ENCODE data around the gene BCOR. TPM values are rescaled to one million over a fixed set of nuclear protein-coding genes. Genes with fewer than 3 reads are reported as not detected.

BCOR gene
- total RNA-seq, 1 donor from 2014 or later, result 33.2 TPM

- H3K4me3 Mint-ChIP-seq, result no peak overlapping the region
- DNase-seq (ENCODE audit: low read depth, low spot score), result no peak
- H3K9me3 Mint-ChIP-seq, result no peaks in the 10 kb centered on the region
- peaks cover 4% of the 10 kb centered on the region for H3K27me3 Mint-ChIP-seq (ENCODE audit: low read depth)
- TF ChIP-seq CTCF (conservative IDR thresholded peaks at IDR 0.05), result no peak
- peaks cover 32% of the 10 kb centered on the region for H3K4me1 Mint-ChIP-seq
- H3K36me3 Mint-ChIP-seq (ENCODE audit: low read depth), result peaks cover 2% of the 10 kb centered on the region
- no peak overlapping the region for H3K27ac Mint-ChIP-seq (ENCODE audit: unreplicated experiment)
These were observed 15.2 kb upstream of the BCOR start for GRCh38 chrX:40112996-40113395.

- H3K27me3 Mint-ChIP-seq (ENCODE audit: low read depth), result peaks cover 11% of the 10 kb centered on the region
- peaks cover 2% of the 10 kb centered on the region for H3K36me3 Mint-ChIP-seq (ENCODE audit: low read depth)
- H3K4me1 Mint-ChIP-seq, result peaks cover 29% of the 10 kb centered on the region
- DNase-seq (ENCODE audit: low read depth, low spot score), result no peak
- no peak overlapping the region for H3K27ac Mint-ChIP-seq (ENCODE audit: unreplicated experiment)
- peak overlapping the region; percentile 82 for H3K4me3 Mint-ChIP-seq
- TF ChIP-seq CTCF (conservative IDR thresholded peaks at IDR 0.05), result no peak
- no peaks in the 10 kb centered on the region for H3K9me3 Mint-ChIP-seq
These were observed 14.1 kb upstream of the BCOR start for GRCh38 chrX:40111868-40112267.

GRCh38 chrX:40109288-40110008 is 11.7 kb upstream of the BCOR start:
- H3K27ac Mint-ChIP-seq (ENCODE audit: unreplicated experiment), result no peak overlapping the region
- H3K4me1 Mint-ChIP-seq, result peaks cover 31% of the 10 kb centered on the region
- H3K27me3 Mint-ChIP-seq (ENCODE audit: low read depth), result peaks cover 14% of the 10 kb centered on the region
- H3K9me3 Mint-ChIP-seq, result no peaks in the 10 kb centered on the region
- peaks cover 2% of the 10 kb centered on the region for H3K36me3 Mint-ChIP-seq (ENCODE audit: low read depth)
- H3K4me3 Mint-ChIP-seq, result peak overlapping the region; percentile 82
- TF ChIP-seq CTCF (conservative IDR thresholded peaks at IDR 0.05), result no peak
- DNase-seq (ENCODE audit: low read depth, low spot score), result no peak

GRCh38 chrX:40108959-40109287 is 11.2 kb upstream of the BCOR start:
- H3K27ac Mint-ChIP-seq (ENCODE audit: unreplicated experiment), result no peak overlapping the region
- no peak for TF ChIP-seq CTCF (conservative IDR thresholded peaks at IDR 0.05)

GRCh38 chrX:40108162-40108958 is 10.6 kb upstream of the BCOR start:
- no peak for DNase-seq (ENCODE audit: low read depth, low spot score)
- Mint-ChIP-seq H3K27me3 (ENCODE audit: low read depth) (peaks cover 22% of the 10 kb centered on the region), H3K36me3 (ENCODE audit: low read depth) (peaks cover 1% of the 10 kb centered on the region), H3K4me1 (peaks cover 39% of the 10 kb centered on the region), H3K27ac (ENCODE audit: unreplicated experiment) (peak overlapping the region; percentile 27), H3K9me3 (no peaks in the 10 kb centered on the region), H3K4me3 (peak overlapping the region; percentile 89)
- TF ChIP-seq CTCF (conservative IDR thresholded peaks at IDR 0.05), result no peak

More at GRCh38 chrX:40108959-40109287, 11.2 kb upstream of the BCOR start:
- Mint-ChIP-seq H3K36me3 (ENCODE audit: low read depth) (peaks cover 2% of the 10 kb centered on the region), H3K27me3 (ENCODE audit: low read depth) (peaks cover 18% of the 10 kb centered on the region), H3K4me3 (peak overlapping the region; percentile 70), H3K4me1 (peaks cover 34% of the 10 kb centered on the region), H3K9me3 (no peaks in the 10 kb centered on the region)
- DNase-seq (ENCODE audit: low read depth, low spot score), result no peak

Data from neural crest cell (in vitro differentiated cells).